Panc1 (cell line): ENCODE data around the gene APOO.

ENCODE experiments used
- CTCF ChIP-seq: fragments of 450-650 bp; IDR thresholded peaks from 2 replicates; pipeline ENCODE4 v1.5.1; 2017; ENCODE audit warnings: mild to moderate bottlenecking
- TCF7L2 ChIP-seq: IDR thresholded peaks from 2 replicates; pipeline ENCODE4 v1.6.1; 2011; ENCODE audit warnings: mild to moderate bottlenecking, low read depth, low read length, inconsistent platforms

DNA sequence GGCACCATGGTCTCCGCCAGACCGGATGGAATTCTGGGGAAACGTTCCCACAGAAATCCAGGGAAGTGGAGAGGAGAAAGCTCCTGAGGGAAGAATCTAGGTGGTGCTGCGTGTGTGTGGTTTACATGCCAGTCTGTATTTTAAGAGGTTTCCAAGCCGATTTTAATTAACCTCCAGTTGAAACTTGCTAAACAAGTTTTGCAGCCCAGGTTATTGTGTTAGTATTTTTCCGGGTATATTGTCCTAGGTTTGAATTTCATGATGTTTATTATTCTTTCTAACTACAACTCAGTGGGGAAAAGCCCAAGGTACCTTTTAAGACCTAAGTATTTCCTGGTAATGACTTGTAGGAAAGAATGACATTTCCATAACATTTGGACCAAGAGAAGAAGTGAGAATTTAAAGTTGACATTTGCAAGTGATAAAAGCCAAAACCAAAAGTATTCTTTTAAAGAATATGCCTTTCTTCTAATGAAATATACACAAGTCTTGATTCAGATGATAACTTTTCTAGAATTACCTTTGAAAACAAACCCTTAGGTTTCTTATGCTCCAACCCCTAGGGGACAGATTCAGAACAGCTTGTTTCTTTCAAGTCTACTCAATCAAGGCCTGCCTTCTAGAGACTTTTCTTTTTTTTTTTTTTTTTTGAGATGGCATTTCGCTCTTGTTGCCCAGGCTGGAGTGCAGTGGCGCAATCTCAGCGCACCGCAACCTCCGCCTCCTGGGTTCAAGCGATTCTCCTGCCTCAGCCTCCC lies 110.2 kb downstream of the APOO start:
- TF ChIP-seq CTCF (no peak), TCF7L2 (no peak)
